K562 (cell line): Measurements from ENCODE around the gene GPR107. TPM values are rescaled to one million over a fixed set of nuclear protein-coding genes. Genes with fewer than 3 reads are reported as not detected.

Source experiments
- ATAC-seq: fragments of 200-7000 bp; cut with Tn5 transposase; 3 replicates; pipeline ENCODE4 v1.9.1; 2020; ENCODE audit warnings: moderate library complexity
- BruUV-seq: library from RNA; stranded (reverse); fragments of 400-500 nt; replicated peaks from 2 replicates; lab custom pipeline; 2021; lab: Mats Ljungman, UMichigan
- CTCF ChIA-PET: fragments of 300-600 bp; formaldehyde crosslinking; extraction: SDS; loops from one replicate; lab custom pipeline; 2021; ENCODE audit warnings: low intra/inter-chr PET ratio; lab: Yijun Ruan, JAX
- POLR2A ChIA-PET: fragments of 300-600, 350-650 bp; sonication (Branson Sonifier 250); formaldehyde crosslinking; extraction: SDS; loops from one replicate; lab custom pipeline; 2021; ENCODE audit warnings: antibody characterized with exemption, inconsistent platforms; lab: Yijun Ruan, JAX
- DNase-seq, 4 experiments: peaks; one replicate each; pipeline versions ENCODE4 v3.0.0 to v3.0.0-alpha.2; 2011 to 2018; ENCODE audit warnings: low spot score in 3 of 4, mixed read lengths in 3 of 4; ENCODE audit errors: extremely low read depth in 1 of 4
- FAIRE-seq: peaks from 2 replicates; lab custom pipeline; 2011; peaks lifted over from hg19 to GRCh38; lab: Jason Lieb, UNC
- H2AFZ ChIP-seq: 2 replicates; pipeline ENCODE4 v1.6.0; 2011; ENCODE audit warnings: low read depth, low read length, control low read depth, inconsistent platforms
- H3K27ac ChIP-seq: fragments of 200-600 bp; 3 replicates; pipeline ENCODE4 v1.8.0; 2011; ENCODE audit warnings: low read depth, mild to moderate bottlenecking, control low read depth, inconsistent platforms, low read length, moderate library complexity, mixed read lengths; ENCODE audit errors: extremely low read depth
- H3K27me3 ChIP-seq, 2 experiments: fragments of 300-600 bp in 1 of 2; 2 replicates in 1 of 2; 3 replicates in 1 of 2; pipeline versions ENCODE4 v1.6.0 to v1.8.0; 2011; ENCODE audit warnings: inconsistent platforms in 2 of 2, low read length in 2 of 2, mild to moderate bottlenecking in 1 of 2, mixed read lengths in 1 of 2, moderate library complexity in 1 of 2; ENCODE audit not compliant: control insufficient read depth in 2 of 2, insufficient read depth in 2 of 2
- H3K36me3 ChIP-seq: fragments of 300-600 bp; 3 replicates; pipeline ENCODE4 v1.8.0; 2011; ENCODE audit warnings: mild to moderate bottlenecking, low read length, inconsistent platforms; ENCODE audit not compliant: control insufficient read depth, insufficient read depth
- H3K4me1 ChIP-seq, 2 experiments: fragments of 200-600 bp in 1 of 2; replicated peaks in 1 of 2; 2 replicates in 1 of 2; 3 replicates in 1 of 2; pipeline versions ENCODE4 v1.5.1 to v1.8.0; 2011; ENCODE audit warnings: inconsistent platforms in 2 of 2, low read length in 2 of 2, mild to moderate bottlenecking in 1 of 2, mixed read lengths in 1 of 2, moderate library complexity in 1 of 2; ENCODE audit not compliant: control insufficient read depth in 2 of 2, insufficient read depth in 2 of 2
- H3K4me2 ChIP-seq: 2 replicates; pipeline ENCODE4 v1.6.1; 2011; ENCODE audit warnings: low read length, control low read depth, inconsistent platforms, mixed read lengths; ENCODE audit not compliant: insufficient read depth
- H3K4me3 ChIP-seq: fragments of 200-600 bp; sonication (generic), shearing (Covaris generic); 2 replicates; pipeline ENCODE4 v1.5.1; 2016; ENCODE audit warnings: control low read depth, inconsistent platforms
- H3K79me2 ChIP-seq: fragments of 200-600 bp; 3 replicates; pipeline ENCODE4 v1.8.0; 2011; ENCODE audit warnings: low read length, inconsistent platforms; ENCODE audit not compliant: control insufficient read depth, insufficient read depth
- H3K9ac ChIP-seq, 2 experiments: 2 replicates each; pipeline versions ENCODE4 v1.6.0 to v1.6.1; 2011; ENCODE audit warnings: low read depth in 2 of 2, low read length in 2 of 2, control low read depth in 1 of 2, inconsistent platforms in 1 of 2, mild to moderate bottlenecking in 1 of 2, mixed read lengths in 1 of 2; ENCODE audit not compliant: insufficient read depth in 1 of 2
- H3K9me1 ChIP-seq: one replicate; pipeline ENCODE4 v1.6.0; 2011; ENCODE audit warnings: inconsistent platforms, mild to moderate bottlenecking, low read length, moderate library complexity; ENCODE audit not compliant: control insufficient read depth, insufficient read depth
- H3K9me3 ChIP-seq: replicated peaks from 2 replicates; pipeline ENCODE4 v1.5.1; 2011; ENCODE audit warnings: low read depth, low read length, inconsistent platforms; ENCODE audit not compliant: control insufficient read depth, insufficient read depth
- H4K20me1 ChIP-seq: replicated peaks from 2 replicates; pipeline ENCODE4 v1.6.1; 2011; ENCODE audit warnings: low read length, inconsistent platforms, mixed read lengths; ENCODE audit not compliant: control insufficient read depth, insufficient read depth
- CAMTA2 ChIP-seq: fragments of 250-450 bp; sonication (Bioruptor Pico); conservative IDR thresholded peaks from 2 replicates; pipeline ENCODE4 v1.5.1; 2022
- CBFA2T3 ChIP-seq: fragments of 450-650 bp; IDR thresholded peaks from 2 replicates; pipeline ENCODE4 v1.6.1; 2017
- HDAC6 ChIP-seq: IDR thresholded peaks from 2 replicates; pipeline ENCODE4 v1.6.1; 2012; ENCODE audit warnings: low read depth, mild to moderate bottlenecking, control low read depth, inconsistent platforms, low read length, moderate library complexity
- NUFIP1 ChIP-seq: fragments of 450-650 bp; IDR thresholded peaks from 2 replicates; pipeline ENCODE4 v1.6.1; 2018; ENCODE audit not compliant: partially characterized antibody
- RAD21 ChIP-seq, 2 experiments: fragments of 250-450 bp in 1 of 2; fragments of 450-650 bp in 1 of 2; sonication (Bioruptor Pico) in 1 of 2; formaldehyde crosslinking in 1 of 2; IDR thresholded peaks in 1 of 2; conservative IDR thresholded peaks in 1 of 2; 2 replicates each; pipeline versions ENCODE4 v1.4.0 to v1.8.0; 2020 to 2022; ENCODE audit warnings: mild to moderate bottlenecking in 2 of 2, moderate library complexity in 1 of 2
- RBM15 ChIP-seq: fragments of 200-400 bp; formaldehyde crosslinking; IDR thresholded peaks from 2 replicates; pipeline ENCODE4 v1.6.1; 2018; ENCODE audit warnings: mild to moderate bottlenecking, low read length, moderate library complexity; ENCODE audit not compliant: insufficient read depth
- TBP ChIP-seq: optimal IDR thresholded peaks from 2 replicates; pipeline ENCODE3; 2011; ENCODE audit warnings: low read depth, low read length, improper control_type of control experiment
- ZNF232 ChIP-seq: sonication (generic); formaldehyde crosslinking; IDR thresholded peaks from 2 replicates; pipeline ENCODE4 v1.8.0; 2022; ENCODE audit warnings: mild to moderate bottlenecking, missing genetic modification reagents
- ZNF24 ChIP-seq: fragments of 450-650 bp; IDR thresholded peaks from 2 replicates; pipeline ENCODE4 v1.6.1; 2016
- WGBS: fragments of 100-300 bp; shearing (Covaris generic); methylation state at CpG from one replicate; pipeline ENCODE4 v1.1.6; 2016; ENCODE audit warnings: low coverage, mixed read lengths; ENCODE audit not compliant: insufficient coverage; ENCODE audit errors: missing lambda C conversion rate; 5-methylcytosine and 5-hydroxymethylcytosine counted together
- in situ Hi-C: fragments of 300-500 bp; cut with MboI; formaldehyde crosslinking; loops from 4 replicates; pipeline ENCODE4 v1.15.0; 2018; ENCODE audit warnings: inconsistent platforms, mixed read lengths
- intact Hi-C: fragments of 100-400 bp; cut with micrococcal nuclease; formaldehyde crosslinking; loops from 2 replicates; pipeline ENCODE4 v1.14.2; 2022
- polyA plus RNA-seq, 8 experiments: library from polyadenylated mRNA; depleted of rRNA in 4 of 8; stranded (reverse) in 5 of 8; unstranded in 3 of 8; fragments of >200 nt; fragmentation: Nextera tagmentation in 2 of 8; fragmentation: Illumina TruSeq in 1 of 8; extraction: Ambion mirVana in 2 of 8; extraction: Trizol in 1 of 8; gene quantifications; 2 replicates each; pipeline versions ENCODE4 v1.2.1 to v1.2.3, GENCODE V29; 2011 to 2014; ENCODE audit warnings: inconsistent platforms in 1 of 8, missing spikeins in 1 of 8
- total RNA-seq, 7 experiments: library from RNA; depleted of rRNA in 6 of 7; stranded (reverse); fragments of >200 nt in 6 of 7; fragmentation: Illumina TruSeq in 2 of 7; extraction: Trizol in 2 of 7; gene quantifications; 2 replicates each; pipeline versions ENCODE4 v1.2.1 to v1.2.3, GENCODE V29; 2011 to 2021; ENCODE audit warnings: low replicate concordance in 1 of 7
- TF ChIP-seq, protein P1 (sequence below): IDR thresholded peaks from 2 replicates; pipeline ENCODE4 v1.6.1; 2012; ENCODE audit warnings: low read depth, low read length, improper control_type of control experiment, borderline replicate concordance
- TF ChIP-seq, protein P2 (sequence below): fragments of 250-450 bp; sonication (Bioruptor Pico); IDR thresholded peaks from 2 replicates; pipeline ENCODE4 v1.4.0; 2020; ENCODE audit warnings: mild to moderate bottlenecking
- TF ChIP-seq, protein P3 (sequence below): sonication (generic); formaldehyde crosslinking; IDR thresholded peaks from 2 replicates; pipeline ENCODE4 v1.8.1; 2023; ENCODE audit warnings: missing genetic modification reagents, mild to moderate bottlenecking, borderline replicate concordance
- TF ChIP-seq, protein P4 (sequence below): fragments of 450-650 bp; formaldehyde crosslinking; IDR thresholded peaks from 2 replicates; pipeline ENCODE4 v1.4.0; 2020; ENCODE audit warnings: mild to moderate bottlenecking, moderate library complexity

Gene GPR107
- total and polyA plus RNA-seq, 9 of the 15 experiments (the other 6 are each of a cell fraction or from before 2014, with no cell fraction given) = 3.2 to 34.6 (median 14.4) TPM

DNA sequence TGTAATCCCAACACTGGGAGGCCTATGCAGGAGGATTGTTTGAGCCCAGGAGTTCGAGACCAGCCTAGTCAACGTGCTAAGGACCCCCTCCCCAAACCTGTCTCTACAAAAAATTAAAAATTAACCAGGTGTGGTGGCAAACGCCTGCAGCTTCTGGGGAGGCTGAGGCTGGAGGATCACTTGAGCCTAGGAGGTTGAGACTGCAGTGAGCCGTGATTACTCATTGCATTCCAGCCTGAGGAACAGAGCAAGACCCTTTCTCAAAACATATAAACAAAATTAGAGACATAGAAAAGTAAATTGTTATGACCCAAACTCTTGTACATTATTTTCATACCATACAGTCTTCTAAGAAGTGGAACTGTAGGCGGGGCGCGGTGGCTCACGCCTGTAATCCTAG is 1.1 kb downstream of the GPR107 start:
- Histone ChIP-seq H2AFZ (no peak overlapping the region), H3K4me1 (peaks cover 11 to 28% of the 10 kb centered on the region in 2 experiments; a peak in 4 of 5 replicates), H3K27ac (peak overlapping the region; percentile 86; the same call in 2 of the 3 replicates), H3K79me2 (peaks cover 48% of the 10 kb centered on the region), H3K9ac (peak overlapping the region; percentile 91 to 95; a peak in 3 of 4 replicates), H3K4me2 (peak overlapping the region; percentile 84), H3K36me3 (peaks cover 9% of the 10 kb centered on the region; the same call in 2 of the 3 replicates), H4K20me1 (no peaks in the 10 kb centered on the region; the same call in 1 of the 2 replicates), H3K4me3 (peak overlapping the region; percentile 99), H3K9me1 (peaks cover 4% of the 10 kb centered on the region), H3K27me3 (no peaks in the 10 kb centered on the region), H3K9me3 (no peaks in the 10 kb centered on the region)
- 23% methylated on average over 5 of the region's 8 CpGs for WGBS
- BruUV-seq = no TSS peak
- FAIRE-seq (no peak), DNase-seq (no peak), ATAC-seq (no peak)
- intact Hi-C loops = loop anchor here (5.0 kb wide), 2 partner anchors 42 to 168 kb away; no protein-coding TSS in a partner anchor
- CTCF ChIA-PET = no interaction called here
- in situ Hi-C loops = no loop called here
- POLR2A ChIA-PET = no interaction called here
- TF ChIP-seq ZNF232 (CRISPR knock-in tag) (no peak), CAMTA2 (CRISPR knock-in tag) (no peak), NUFIP1 (no peak), ZNF24 (no peak), CBFA2T3 (no peak), TBP (no peak), RBM15 (no peak), RAD21 (CRISPR knock-in tag; conservative IDR thresholded peaks at IDR 0.05 in 1 of 2, IDR thresholded peaks at IDR 0.05 in 1 of 2) (no peak), HDAC6 (no peak)
- TF ChIP-seq, protein P1, sequence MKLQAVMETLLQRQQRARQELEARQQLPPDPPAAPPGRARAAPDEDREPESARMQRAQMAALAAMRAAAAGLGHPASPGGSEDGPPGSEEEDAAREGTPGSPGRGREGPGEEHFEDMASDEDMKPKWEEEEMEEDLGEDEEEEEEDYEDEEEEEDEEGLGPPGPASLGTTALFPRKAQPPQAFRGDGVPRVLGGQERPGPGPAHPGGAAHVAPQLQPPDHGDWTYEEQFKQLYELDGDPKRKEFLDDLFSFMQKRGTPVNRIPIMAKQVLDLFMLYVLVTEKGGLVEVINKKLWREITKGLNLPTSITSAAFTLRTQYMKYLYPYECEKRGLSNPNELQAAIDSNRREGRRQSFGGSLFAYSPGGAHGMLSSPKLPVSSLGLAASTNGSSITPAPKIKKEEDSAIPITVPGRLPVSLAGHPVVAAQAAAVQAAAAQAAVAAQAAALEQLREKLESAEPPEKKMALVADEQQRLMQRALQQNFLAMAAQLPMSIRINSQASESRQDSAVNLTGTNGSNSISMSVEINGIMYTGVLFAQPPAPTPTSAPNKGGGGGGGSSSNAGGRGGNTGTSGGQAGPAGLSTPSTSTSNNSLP = no peak
- TF ChIP-seq, protein P2, sequence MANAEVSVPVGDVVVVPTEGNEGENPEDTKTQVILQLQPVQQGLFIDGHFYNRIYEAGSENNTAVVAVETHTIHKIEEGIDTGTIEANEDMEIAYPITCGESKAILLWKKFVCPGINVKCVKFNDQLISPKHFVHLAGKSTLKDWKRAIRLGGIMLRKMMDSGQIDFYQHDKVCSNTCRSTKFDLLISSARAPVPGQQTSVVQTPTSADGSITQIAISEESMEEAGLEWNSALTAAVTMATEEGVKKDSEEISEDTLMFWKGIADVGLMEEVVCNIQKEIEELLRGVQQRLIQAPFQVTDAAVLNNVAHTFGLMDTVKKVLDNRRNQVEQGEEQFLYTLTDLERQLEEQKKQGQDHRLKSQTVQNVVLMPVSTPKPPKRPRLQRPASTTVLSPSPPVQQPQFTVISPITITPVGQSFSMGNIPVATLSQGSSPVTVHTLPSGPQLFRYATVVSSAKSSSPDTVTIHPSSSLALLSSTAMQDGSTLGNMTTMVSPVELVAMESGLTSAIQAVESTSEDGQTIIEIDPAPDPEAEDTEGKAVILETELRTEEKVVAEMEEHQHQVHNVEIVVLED (CRISPR knock-in tag) = no peak
- TF ChIP-seq, protein P3, sequence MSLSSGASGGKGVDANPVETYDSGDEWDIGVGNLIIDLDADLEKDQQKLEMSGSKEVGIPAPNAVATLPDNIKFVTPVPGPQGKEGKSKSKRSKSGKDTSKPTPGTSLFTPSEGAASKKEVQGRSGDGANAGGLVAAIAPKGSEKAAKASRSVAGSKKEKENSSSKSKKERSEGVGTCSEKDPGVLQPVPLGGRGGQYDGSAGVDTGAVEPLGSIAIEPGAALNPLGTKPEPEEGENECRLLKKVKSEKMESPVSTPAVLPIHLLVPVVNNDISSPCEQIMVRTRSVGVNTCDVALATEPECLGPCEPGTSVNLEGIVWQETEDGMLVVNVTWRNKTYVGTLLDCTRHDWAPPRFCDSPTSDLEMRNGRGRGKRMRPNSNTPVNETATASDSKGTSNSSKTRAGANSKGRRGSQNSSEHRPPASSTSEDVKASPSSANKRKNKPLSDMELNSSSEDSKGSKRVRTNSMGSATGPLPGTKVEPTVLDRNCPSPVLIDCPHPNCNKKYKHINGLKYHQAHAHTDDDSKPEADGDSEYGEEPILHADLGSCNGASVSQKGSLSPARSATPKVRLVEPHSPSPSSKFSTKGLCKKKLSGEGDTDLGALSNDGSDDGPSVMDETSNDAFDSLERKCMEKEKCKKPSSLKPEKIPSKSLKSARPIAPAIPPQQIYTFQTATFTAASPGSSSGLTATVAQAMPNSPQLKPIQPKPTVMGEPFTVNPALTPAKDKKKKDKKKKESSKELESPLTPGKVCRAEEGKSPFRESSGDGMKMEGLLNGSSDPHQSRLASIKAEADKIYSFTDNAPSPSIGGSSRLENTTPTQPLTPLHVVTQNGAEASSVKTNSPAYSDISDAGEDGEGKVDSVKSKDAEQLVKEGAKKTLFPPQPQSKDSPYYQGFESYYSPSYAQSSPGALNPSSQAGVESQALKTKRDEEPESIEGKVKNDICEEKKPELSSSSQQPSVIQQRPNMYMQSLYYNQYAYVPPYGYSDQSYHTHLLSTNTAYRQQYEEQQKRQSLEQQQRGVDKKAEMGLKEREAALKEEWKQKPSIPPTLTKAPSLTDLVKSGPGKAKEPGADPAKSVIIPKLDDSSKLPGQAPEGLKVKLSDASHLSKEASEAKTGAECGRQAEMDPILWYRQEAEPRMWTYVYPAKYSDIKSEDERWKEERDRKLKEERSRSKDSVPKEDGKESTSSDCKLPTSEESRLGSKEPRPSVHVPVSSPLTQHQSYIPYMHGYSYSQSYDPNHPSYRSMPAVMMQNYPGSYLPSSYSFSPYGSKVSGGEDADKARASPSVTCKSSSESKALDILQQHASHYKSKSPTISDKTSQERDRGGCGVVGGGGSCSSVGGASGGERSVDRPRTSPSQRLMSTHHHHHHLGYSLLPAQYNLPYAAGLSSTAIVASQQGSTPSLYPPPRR (CRISPR knock-in tag) = no peak
- TF ChIP-seq, protein P4, sequence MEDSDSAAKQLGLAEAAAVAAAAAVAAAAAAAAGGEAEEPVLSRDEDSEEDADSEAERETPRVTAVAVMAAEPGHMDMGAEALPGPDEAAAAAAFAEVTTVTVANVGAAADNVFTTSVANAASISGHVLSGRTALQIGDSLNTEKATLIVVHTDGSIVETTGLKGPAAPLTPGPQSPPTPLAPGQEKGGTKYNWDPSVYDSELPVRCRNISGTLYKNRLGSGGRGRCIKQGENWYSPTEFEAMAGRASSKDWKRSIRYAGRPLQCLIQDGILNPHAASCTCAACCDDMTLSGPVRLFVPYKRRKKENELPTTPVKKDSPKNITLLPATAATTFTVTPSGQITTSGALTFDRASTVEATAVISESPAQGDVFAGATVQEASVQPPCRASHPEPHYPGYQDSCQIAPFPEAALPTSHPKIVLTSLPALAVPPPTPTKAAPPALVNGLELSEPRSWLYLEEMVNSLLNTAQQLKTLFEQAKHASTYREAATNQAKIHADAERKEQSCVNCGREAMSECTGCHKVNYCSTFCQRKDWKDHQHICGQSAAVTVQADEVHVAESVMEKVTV (CRISPR knock-in tag) = no peak
